ENCODE measurements around the gene SPATA9. TPM values are rescaled to one million over a fixed set of nuclear protein-coding genes. Genes with fewer than 3 reads are reported as not detected.

Gene SPATA9
- polyA plus RNA-seq, 1 of the 3 experiments (the other 2 are of a cell fraction), result 0.07 TPM

DNA sequence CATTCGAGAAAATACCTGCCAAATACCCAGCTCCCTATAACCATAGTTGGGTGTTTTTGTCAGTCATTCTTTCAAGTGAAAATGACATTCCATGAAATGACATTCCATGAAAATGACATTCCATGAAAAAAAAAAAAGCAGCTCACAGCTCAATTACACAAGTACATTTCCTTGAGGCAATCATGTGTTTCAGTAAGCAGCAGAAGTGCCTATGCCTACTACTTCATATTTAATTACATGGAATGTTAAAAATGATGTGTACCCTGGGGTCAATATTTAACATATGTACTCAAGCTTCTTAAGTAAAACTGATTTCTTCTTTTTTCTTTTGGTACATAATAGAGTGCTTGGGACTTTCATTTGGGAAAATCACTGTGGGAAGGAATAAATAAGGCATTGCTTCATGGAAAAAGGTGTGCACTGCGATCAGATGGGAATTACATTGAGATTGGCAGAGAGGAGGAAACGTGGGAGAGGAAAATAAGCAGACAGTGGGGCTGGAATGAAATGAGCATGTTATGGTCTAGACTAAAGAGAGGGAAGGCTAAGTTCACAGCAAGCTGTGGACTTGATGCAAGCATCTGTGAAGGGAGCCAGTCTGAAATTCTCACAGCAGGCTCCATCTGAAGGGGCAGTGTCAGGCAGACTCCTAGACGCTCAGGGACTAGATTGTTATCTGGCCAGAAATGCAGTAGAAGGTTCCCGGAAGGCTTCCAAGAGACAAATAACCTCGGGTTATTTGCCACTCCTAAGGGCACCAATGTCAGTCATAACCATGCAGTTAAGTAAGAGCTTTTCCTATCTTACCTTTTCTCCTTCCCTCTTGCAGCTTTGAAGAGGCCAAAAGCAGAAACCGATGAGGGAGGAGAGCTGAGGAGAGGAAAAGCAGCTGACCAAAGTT, 15.2 kb upstream of the SPATA9 start:
- no peaks in the 10 kb centered on the region for H3K36me3 ChIP-seq (replicated peaks in 1 of 2; ENCODE audit: control insufficient read depth in 1 of 2, insufficient read depth in 2 of 2, low read length in 1 of 2)
- ChIA-PET CTCF (interaction anchor here (1.1 to 2.8 kb wide), 4 partner anchors 24 to 84 kb away, joined by 3 to 14 read pairs (median 5); no protein-coding TSS in a partner anchor), POLR2A (interaction anchor here (0.9 kb wide), 1 partner anchor 32 kb away, joined by 3 read pairs; no protein-coding TSS in a partner anchor)
- no peaks in the 10 kb centered on the region; the same call in 1 of the 2 replicates for H3K9me3 ChIP-seq
- peak; percentile 15 for DNase-seq
- no peak overlapping the region for H3K4me3 ChIP-seq (ENCODE audit: low read depth in 2 of 2, low read length in 1 of 2)
- H3K4me2 ChIP-seq, result no peak overlapping the region
- H3K79me2 ChIP-seq (ENCODE audit: insufficient read depth), result no peaks in the 10 kb centered on the region
- peak overlapping the region; percentile 16 for H2AFZ ChIP-seq (ENCODE audit: low read depth)
- no peaks in the 10 kb centered on the region for H4K20me1 ChIP-seq (ENCODE audit: insufficient read depth)
- no peaks in the 10 kb centered on the region for H3K9me2 ChIP-seq
- H3F3A ChIP-seq (replicated peaks; ENCODE audit: insufficient read depth), result no peaks in the 10 kb centered on the region
- no peaks in the 10 kb centered on the region for H3K27me3 ChIP-seq (ENCODE audit: insufficient read depth)
- H3K4me1 ChIP-seq (ENCODE audit: control insufficient read depth in 1 of 2, insufficient read depth in 2 of 2, low read depth in 1 of 2, low read length in 1 of 2), result peaks cover 0 to 5% of the 10 kb centered on the region in 2 experiments; a peak in 2 of 4 replicates
- WGBS (ENCODE audit: low lambda C conversion rate), result 41% methylated on average over 6 of the region's 7 CpGs
- H3K9ac ChIP-seq, result no peak overlapping the region
- H3K27ac ChIP-seq (ENCODE audit: low read depth in 2 of 2, low read length in 1 of 2), result no peak overlapping the region
- peak; percentile 31; the same call in 1 of the 2 replicates for TF ChIP-seq GATA2 (CRISPR knock-in tag; IDR thresholded peaks at IDR 0.05)
- no peak for TF ChIP-seq EP300 (IDR thresholded peaks at IDR 0.05; ENCODE audit: borderline replicate concordance in 1 of 2, low read depth in 1 of 2, low read length in 1 of 2)

- H3K9ac ChIP-seq, result no peak overlapping the region
- TF ChIP-seq, protein P1, sequence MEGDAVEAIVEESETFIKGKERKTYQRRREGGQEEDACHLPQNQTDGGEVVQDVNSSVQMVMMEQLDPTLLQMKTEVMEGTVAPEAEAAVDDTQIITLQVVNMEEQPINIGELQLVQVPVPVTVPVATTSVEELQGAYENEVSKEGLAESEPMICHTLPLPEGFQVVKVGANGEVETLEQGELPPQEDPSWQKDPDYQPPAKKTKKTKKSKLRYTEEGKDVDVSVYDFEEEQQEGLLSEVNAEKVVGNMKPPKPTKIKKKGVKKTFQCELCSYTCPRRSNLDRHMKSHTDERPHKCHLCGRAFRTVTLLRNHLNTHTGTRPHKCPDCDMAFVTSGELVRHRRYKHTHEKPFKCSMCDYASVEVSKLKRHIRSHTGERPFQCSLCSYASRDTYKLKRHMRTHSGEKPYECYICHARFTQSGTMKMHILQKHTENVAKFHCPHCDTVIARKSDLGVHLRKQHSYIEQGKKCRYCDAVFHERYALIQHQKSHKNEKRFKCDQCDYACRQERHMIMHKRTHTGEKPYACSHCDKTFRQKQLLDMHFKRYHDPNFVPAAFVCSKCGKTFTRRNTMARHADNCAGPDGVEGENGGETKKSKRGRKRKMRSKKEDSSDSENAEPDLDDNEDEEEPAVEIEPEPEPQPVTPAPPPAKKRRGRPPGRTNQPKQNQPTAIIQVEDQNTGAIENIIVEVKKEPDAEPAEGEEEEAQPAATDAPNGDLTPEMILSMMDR (IDR thresholded peaks at IDR 0.05), result no peak
- TF ChIP-seq RXRA (IDR thresholded peaks at IDR 0.05; ENCODE audit: borderline replicate concordance, low read depth) (no peak), MEF2A (IDR thresholded peaks at IDR 0.05; ENCODE audit: borderline replicate concordance, low read depth) (no peak), PBX3 (IDR thresholded peaks at IDR 0.05) (no peak), CHD2 (IDR thresholded peaks at IDR 0.05; ENCODE audit: low read length, partially characterized antibody) (no peak)
- H3K9me2 ChIP-seq, result no peaks in the 10 kb centered on the region
- H3K4me2 ChIP-seq, result no peak overlapping the region
- H3K9me3 ChIP-seq, result no peaks in the 10 kb centered on the region
- H3K79me2 ChIP-seq (ENCODE audit: insufficient read depth), result no peaks in the 10 kb centered on the region
- H3K36me3 ChIP-seq (replicated peaks in 1 of 2; ENCODE audit: control insufficient read depth in 1 of 2, insufficient read depth in 2 of 2, low read length in 1 of 2), result no peaks in the 10 kb centered on the region
- DNase-seq, result no peak
- H3K27ac ChIP-seq (ENCODE audit: low read depth in 2 of 2, low read length in 1 of 2), result no peak overlapping the region
- H3K4me1 ChIP-seq (ENCODE audit: control insufficient read depth in 1 of 2, insufficient read depth in 2 of 2, low read depth in 1 of 2, low read length in 1 of 2), result no peaks in the 10 kb centered on the region; a peak in 1 of 4 replicates
- no peak overlapping the region for H2AFZ ChIP-seq (ENCODE audit: low read depth)
- H3F3A ChIP-seq (replicated peaks; ENCODE audit: insufficient read depth), result no peaks in the 10 kb centered on the region
- ChIA-PET POLR2A (no interaction called here), CTCF (interaction anchor here (0.6 kb wide), 1 partner anchor 156 kb away, joined by 3 read pairs; no protein-coding TSS in a partner anchor)
- no peaks in the 10 kb centered on the region for H4K20me1 ChIP-seq (ENCODE audit: insufficient read depth)
- H3K27me3 ChIP-seq (ENCODE audit: insufficient read depth), result no peaks in the 10 kb centered on the region
- H3K4me3 ChIP-seq (ENCODE audit: low read depth in 2 of 2, low read length in 1 of 2), result no peak overlapping the region
These were observed 7.5 kb upstream of the SPATA9 start for GRCh38 chr5:95690333-95690732.
